ENCODE data around the gene TRMT11. TPM values are rescaled to one million over a fixed set of nuclear protein-coding genes. Genes with fewer than 3 reads are reported as not detected.
A peak's percentile ranks its signal among the peaks of the same experiment; 100 is the strongest.

TRMT11 gene
- polyA plus RNA-seq, 1 donor (not counting 4 experiments of a cell fraction or from before 2014, with no cell fraction given): 23.0 TPM

GRCh38 chr6:125985522-125985921 lies 818 bp upstream of the TRMT11 start:
- Histone ChIP-seq H3K27me3 (ENCODE audit: control insufficient read depth, extremely low read depth, insufficient read depth, low read length) (no peaks in the 10 kb centered on the region), H3K36me3 (ENCODE audit: control insufficient read depth in 2 of 2, extremely low read depth in 1 of 2, insufficient read depth in 2 of 2, low read length in 2 of 2) (no peaks in the 10 kb centered on the region), H3K9me3 (ENCODE audit: control insufficient read depth, low read depth, low read length) (no peaks in the 10 kb centered on the region), H3K79me2 (ENCODE audit: control insufficient read depth, insufficient read depth, low read length) (peaks cover 42% of the 10 kb centered on the region), H2AFZ (ENCODE audit: control insufficient read depth, low read length) (peak overlapping the region; percentile 100), H3K4me2 (ENCODE audit: control insufficient read depth, extremely low read depth, insufficient read depth, low read depth, low read length) (peak overlapping the region; percentile 88), H3K27ac (ENCODE audit: control insufficient read depth, insufficient read depth, low read length) (peak overlapping the region; percentile 95), H3K4me1 (ENCODE audit: control insufficient read depth, extremely low read depth, insufficient read depth, low read length) (peaks cover 24% of the 10 kb centered on the region), H4K20me1 (ENCODE audit: control insufficient read depth, extremely low read depth, insufficient read depth, low read length) (no peaks in the 10 kb centered on the region), H3K9ac (ENCODE audit: control insufficient read depth, extremely low read depth, insufficient read depth, low read length) (peak overlapping the region; percentile 96), H3K4me3 (ENCODE audit: control insufficient read depth in 2 of 3, extremely low read depth in 1 of 3, insufficient read depth in 2 of 3, low read depth in 1 of 3, low read length in 3 of 3) (peak overlapping the region; percentile 74 to 98 (median 98)), H3K9me1 (ENCODE audit: control insufficient read depth, extremely low read depth, insufficient read depth, low read length) (peaks cover 2% of the 10 kb centered on the region)
- TF ChIP-seq EZH2 (IDR thresholded peaks at IDR 0.05; ENCODE audit: low read length): no peak
- TF ChIP-seq CTCF (optimal IDR thresholded peaks at IDR 0.05 in 1 of 3, IDR thresholded peaks at IDR 0.05 in 1 of 3, conservative IDR thresholded peaks at IDR 0.05 in 1 of 3; ENCODE audit: extremely low read depth in 1 of 3, insufficient read depth in 2 of 3, low read length in 3 of 3): no peak
- FAIRE-seq (no peak), DNase-seq (ENCODE audit: low read depth, low spot score) (no peak)
- dilution Hi-C loops (cut with MboI; ENCODE audit: extremely low pct_ligation_motif_present, low sequenced_read_pairs): no loop called here

GRCh38 chr6:125985979-125986300 lies 400 bp upstream of the TRMT11 start:
- Histone ChIP-seq H2AFZ (ENCODE audit: control insufficient read depth, low read length) (peak overlapping the region; percentile 100), H3K27me3 (ENCODE audit: control insufficient read depth, extremely low read depth, insufficient read depth, low read length) (no peaks in the 10 kb centered on the region), H3K36me3 (ENCODE audit: control insufficient read depth in 2 of 2, extremely low read depth in 1 of 2, insufficient read depth in 2 of 2, low read length in 2 of 2) (no peaks in the 10 kb centered on the region), H3K9me3 (ENCODE audit: control insufficient read depth, low read depth, low read length) (no peaks in the 10 kb centered on the region), H3K27ac (ENCODE audit: control insufficient read depth, insufficient read depth, low read length) (peak overlapping the region; percentile 95), H3K79me2 (ENCODE audit: control insufficient read depth, insufficient read depth, low read length) (peaks cover 44% of the 10 kb centered on the region), H4K20me1 (ENCODE audit: control insufficient read depth, extremely low read depth, insufficient read depth, low read length) (no peaks in the 10 kb centered on the region), H3K4me3 (ENCODE audit: control insufficient read depth in 2 of 3, extremely low read depth in 1 of 3, insufficient read depth in 2 of 3, low read depth in 1 of 3, low read length in 3 of 3) (peak overlapping the region; percentile 74 to 98 (median 98)), H3K4me1 (ENCODE audit: control insufficient read depth, extremely low read depth, insufficient read depth, low read length) (peaks cover 24% of the 10 kb centered on the region), H3K4me2 (ENCODE audit: control insufficient read depth, extremely low read depth, insufficient read depth, low read depth, low read length) (peak overlapping the region; percentile 88), H3K9me1 (ENCODE audit: control insufficient read depth, extremely low read depth, insufficient read depth, low read length) (peaks cover 2% of the 10 kb centered on the region), H3K9ac (ENCODE audit: control insufficient read depth, extremely low read depth, insufficient read depth, low read length) (peak overlapping the region; percentile 96)
- DNase-seq (ENCODE audit: low read depth, low spot score) (no peak), FAIRE-seq (no peak)
- dilution Hi-C loops (cut with MboI; ENCODE audit: extremely low pct_ligation_motif_present, low sequenced_read_pairs): no loop called here
- TF ChIP-seq CTCF (optimal IDR thresholded peaks at IDR 0.05 in 1 of 3, IDR thresholded peaks at IDR 0.05 in 1 of 3, conservative IDR thresholded peaks at IDR 0.05 in 1 of 3; ENCODE audit: extremely low read depth in 1 of 3, insufficient read depth in 2 of 3, low read length in 3 of 3): no peak
- TF ChIP-seq EZH2 (IDR thresholded peaks at IDR 0.05; ENCODE audit: low read length): no peak
